SK-N-SH (cell line): ENCODE measurements around the gene FAM120A. TPM values are rescaled to one million over a fixed set of nuclear protein-coding genes. Genes with fewer than 3 reads are reported as not detected.

Source experiments
- CTCF ChIA-PET: fragments of 300-600, 350-600 bp; formaldehyde crosslinking; extraction: SDS; loops from one replicate; lab custom pipeline; 2021; lab: Yijun Ruan, JAX
- POLR2A ChIA-PET: fragments of 350-600 bp; sonication (Branson Sonifier 250); formaldehyde crosslinking; extraction: SDS; loops from one replicate; lab custom pipeline; 2020; ENCODE audit warnings: antibody characterized with exemption, inconsistent platforms; lab: Yijun Ruan, JAX
- DNase-seq: peaks from one replicate; pipeline ENCODE4 v3.0.0; 2012
- H2AFZ ChIP-seq: fragments of 200-600 bp; sonication (generic); 2 replicates; pipeline ENCODE4 v1.8.1; 2016; ENCODE audit warnings: antibody characterized with exemption, mild to moderate bottlenecking, low read depth
- H3F3A ChIP-seq: fragments of 200-600 bp; sonication (generic); replicated peaks from 2 replicates; pipeline ENCODE3; 2016; ENCODE audit warnings: antibody characterized with exemption, mild to moderate bottlenecking; ENCODE audit not compliant: insufficient read depth
- H3K27ac ChIP-seq, 2 experiments: fragments of 200-500 bp in 1 of 2; fragments of 200-600 bp in 1 of 2; sonication (Bioruptor generic) in 1 of 2; sonication (generic), shearing (Covaris generic) in 1 of 2; 2 replicates each; pipeline versions ENCODE4 v1.5.1 to v1.6.1; 2014 to 2016; ENCODE audit warnings: low read depth in 2 of 2, inconsistent platforms in 1 of 2, low read length in 1 of 2, mild to moderate bottlenecking in 1 of 2, mixed read lengths in 1 of 2
- H3K27me3 ChIP-seq: fragments of 200-600 bp; sonication (generic), shearing (Covaris generic); 2 replicates; pipeline ENCODE4 v1.6.1; 2016; ENCODE audit warnings: mixed run types; ENCODE audit not compliant: insufficient read depth
- H3K36me3 ChIP-seq, 2 experiments: fragments of 200-500 bp in 1 of 2; fragments of 200-600 bp in 1 of 2; sonication (Bioruptor generic) in 1 of 2; sonication (generic) in 1 of 2; replicated peaks in 1 of 2; 2 replicates each; pipeline versions ENCODE3 to v1.5.1; 2014 to 2016; ENCODE audit warnings: low read length in 1 of 2, mild to moderate bottlenecking in 1 of 2; ENCODE audit not compliant: insufficient read depth in 2 of 2, control insufficient read depth in 1 of 2
- H3K4me1 ChIP-seq, 2 experiments: fragments of 200-500 bp in 1 of 2; fragments of 200-600 bp in 1 of 2; sonication (Bioruptor generic) in 1 of 2; sonication (generic), shearing (Covaris generic) in 1 of 2; 2 replicates each; pipeline versions ENCODE4 v1.5.1 to v1.6.1; 2014 to 2016; ENCODE audit warnings: low read depth in 1 of 2, low read length in 1 of 2, mixed run types in 1 of 2; ENCODE audit not compliant: insufficient read depth in 2 of 2, control insufficient read depth in 1 of 2
- H3K4me2 ChIP-seq: fragments of 200-600 bp; sonication (generic), shearing (Covaris generic); 2 replicates; pipeline ENCODE4 v1.6.1; 2017; ENCODE audit warnings: mixed run types
- H3K4me3 ChIP-seq, 2 experiments: fragments of 200-500 bp in 1 of 2; fragments of 200-600 bp in 1 of 2; sonication (Bioruptor generic) in 1 of 2; sonication (generic), shearing (Covaris generic) in 1 of 2; 2 replicates each; pipeline versions ENCODE4 v1.5.1 to v1.8.1; 2014 to 2016; ENCODE audit warnings: low read depth in 2 of 2, inconsistent platforms in 1 of 2, low read length in 1 of 2, mild to moderate bottlenecking in 1 of 2, mixed read lengths in 1 of 2, moderate library complexity in 1 of 2
- H3K79me2 ChIP-seq: fragments of 200-600 bp; sonication (generic); 2 replicates; pipeline ENCODE4 v1.8.1; 2017; ENCODE audit warnings: mild to moderate bottlenecking; ENCODE audit not compliant: insufficient read depth
- H3K9ac ChIP-seq: fragments of 200-600 bp; sonication (generic); 2 replicates; pipeline ENCODE4 v1.6.1; 2017; ENCODE audit warnings: mixed run types
- H3K9me2 ChIP-seq: fragments of 200-600 bp; sonication (generic); 2 replicates; pipeline ENCODE4 v1.6.1; 2017; ENCODE audit warnings: mixed run types
- H3K9me3 ChIP-seq: fragments of 200-600 bp; sonication (generic); 2 replicates; pipeline ENCODE4 v1.6.1; 2017; ENCODE audit warnings: mixed run types, mild to moderate bottlenecking, moderate library complexity
- H4K20me1 ChIP-seq: fragments of 200-600 bp; sonication (generic); 2 replicates; pipeline ENCODE4 v1.6.1; 2017; ENCODE audit warnings: mild to moderate bottlenecking, mixed run types; ENCODE audit not compliant: insufficient read depth
- ELF1 ChIP-seq: IDR thresholded peaks from 2 replicates; pipeline ENCODE4 v1.4.0; 2012
- EP300 ChIP-seq, 2 experiments: IDR thresholded peaks; 2 replicates each; pipeline versions ENCODE4 v1.4.0 to v1.6.1; 2012; ENCODE audit warnings: borderline replicate concordance in 1 of 2, low read depth in 1 of 2, low read length in 1 of 2
- EZH2phosphoT487 ChIP-seq: fragments of 200-600 bp; sonication (generic); IDR thresholded peaks from 2 replicates; pipeline ENCODE4 v1.6.1; 2017; ENCODE audit warnings: low read depth, mixed run types, mild to moderate bottlenecking, antibody characterized with exemption, moderate library complexity, borderline replicate concordance
- FOXM1 ChIP-seq: IDR thresholded peaks from 2 replicates; pipeline ENCODE4 v1.4.0; 2012; ENCODE audit warnings: low read depth, mild to moderate bottlenecking
- GABPA ChIP-seq: IDR thresholded peaks from 2 replicates; pipeline ENCODE4 v1.4.0; 2012; ENCODE audit warnings: low read depth, mild to moderate bottlenecking
- GATA2 ChIP-seq: sonication (generic); formaldehyde crosslinking; IDR thresholded peaks from 2 replicates; pipeline ENCODE4 v1.5.0; 2020; ENCODE audit warnings: mild to moderate bottlenecking, missing genetic modification reagents
- MAX ChIP-seq: IDR thresholded peaks from 2 replicates; pipeline ENCODE4 v1.4.0; 2012; ENCODE audit warnings: low read depth
- MXI1 ChIP-seq: IDR thresholded peaks from 2 replicates; pipeline ENCODE4 v1.6.1; 2012; ENCODE audit warnings: mild to moderate bottlenecking, low read depth, low read length, improper control_type of control experiment
- NFIC ChIP-seq: IDR thresholded peaks from 2 replicates; pipeline ENCODE4 v1.4.0; 2012; ENCODE audit warnings: borderline replicate concordance
- NRF1 ChIP-seq: IDR thresholded peaks from 2 replicates; pipeline ENCODE4 v1.6.1; 2012; ENCODE audit warnings: low read depth, mild to moderate bottlenecking, low read length
- PBX3 ChIP-seq: IDR thresholded peaks from 2 replicates; pipeline ENCODE4; 2012
- RAD21 ChIP-seq: IDR thresholded peaks from 2 replicates; pipeline ENCODE4 v1.6.1; 2012; ENCODE audit warnings: mild to moderate bottlenecking, low read length
- REST ChIP-seq: IDR thresholded peaks from 2 replicates; pipeline ENCODE4 v1.6.1; 2012; ENCODE audit warnings: mild to moderate bottlenecking, low read depth, low read length, moderate library complexity
- RXRA ChIP-seq: IDR thresholded peaks from 2 replicates; pipeline ENCODE4 v1.4.0; 2012; ENCODE audit warnings: low read depth, mild to moderate bottlenecking, borderline replicate concordance
- SIN3A ChIP-seq: IDR thresholded peaks from 2 replicates; pipeline ENCODE4 v1.6.1; 2012; ENCODE audit warnings: low read depth, mild to moderate bottlenecking, low read length, moderate library complexity, borderline replicate concordance
- TAF1 ChIP-seq: IDR thresholded peaks from 2 replicates; pipeline ENCODE4 v1.6.1; 2012; ENCODE audit warnings: low read depth, mild to moderate bottlenecking, low read length, moderate library complexity, borderline replicate concordance
- TCF12 ChIP-seq: IDR thresholded peaks from 2 replicates; pipeline ENCODE4 v1.4.0; 2012
- USF2 ChIP-seq: fragments of 150-350 bp; IDR thresholded peaks from 2 replicates; pipeline ENCODE4 v1.6.1; 2017; ENCODE audit warnings: antibody characterized with exemption, low read length, low read depth, borderline replicate concordance
- WGBS: methylation state at CpG from one replicate; pipeline ENCODE4 v1.1.6; 2017; ENCODE audit warnings: low lambda C conversion rate; 5-methylcytosine and 5-hydroxymethylcytosine counted together
- polyA plus RNA-seq, 3 experiments: library from polyadenylated mRNA; depleted of rRNA; stranded (reverse); fragments of >200 nt; gene quantifications; 2 replicates each; pipeline ENCODE4 v1.2.3, GENCODE V29; 2012

The FAM120A gene
- polyA plus RNA-seq, 1 of the 3 experiments (the other 2 are of a cell fraction) = 58.6 TPM

GRCh38 chr9:93541581-93542349 is 90.3 kb downstream of the FAM120A start (continued):
- no peak for TF ChIP-seq EZH2phosphoT487
- TF ChIP-seq GABPA = no peak
- TF ChIP-seq GATA2 (CRISPR knock-in tag) = no peak
- no peak for TF ChIP-seq PBX3
- TF ChIP-seq MXI1 = no peak
- TF ChIP-seq MAX = no peak
- TF ChIP-seq RAD21 = no peak
- TF ChIP-seq, all 33 proteins: peak for 0

GRCh38 chr9:93543117-93543516 is 91.6 kb downstream of the FAM120A start:
- TF ChIP-seq TCF12 (no peak), GABPA (no peak), GATA2 (CRISPR knock-in tag) (no peak), NFIC (no peak), TAF1 (no peak), RXRA (no peak), ELF1 (no peak), PBX3 (no peak), EP300 (IDR thresholded peaks at IDR 0.05; ENCODE audit: borderline replicate concordance in 1 of 2, low read depth in 1 of 2, low read length in 1 of 2) (no peak), SIN3A (no peak), FOXM1 (no peak), USF2 (no peak), REST (no peak), RAD21 (no peak), NRF1 (no peak), MAX (no peak)
- ChIA-PET POLR2A (no interaction called here), CTCF (interaction anchor here (1.5 kb wide), 1 partner anchor 23 kb away, joined by 5 read pairs; no protein-coding TSS in a partner anchor)

More at GRCh38 chr9:93543117-93543516, 91.6 kb downstream of the FAM120A start:
- H3K27me3 ChIP-seq = no peaks in the 10 kb centered on the region
- no peaks in the 10 kb centered on the region for H4K20me1 ChIP-seq
- H3K9me3 ChIP-seq = no peaks in the 10 kb centered on the region
- H3K79me2 ChIP-seq = peaks cover 13% of the 10 kb centered on the region; the same call in 1 of the 2 replicates
- no peak overlapping the region for H2AFZ ChIP-seq
- no peak overlapping the region for H3K9ac ChIP-seq
- H3K4me3 ChIP-seq = no peak overlapping the region
- peaks cover 0 to 11% of the 10 kb centered on the region in 2 experiments; a peak in 2 of 4 replicates for H3K4me1 ChIP-seq
- WGBS = 91% methylated on average over 7 of the region's 9 CpGs
- H3K4me2 ChIP-seq = no peak overlapping the region
- no peak overlapping the region for H3K27ac ChIP-seq
- no peaks in the 10 kb centered on the region for H3K9me2 ChIP-seq
- no peaks in the 10 kb centered on the region for H3F3A ChIP-seq
- no peak for DNase-seq
- H3K36me3 ChIP-seq = peaks cover 22 to 56% of the 10 kb centered on the region in 2 experiments
